SU-DHL-6 (cell line): ENCODE data around the gene ACTL7A.

ENCODE experiments used
- CTCF ChIP-seq: fragments of 200-600 bp; sonication (generic); IDR thresholded peaks from one replicate; pipeline ENCODE4 v1.5.1; 2017; ENCODE audit warnings: antibody characterized with exemption, mild to moderate bottlenecking, low read length, moderate library complexity; ENCODE audit not compliant: insufficient read depth, poor library complexity, severe bottlenecking
- EZH2phosphoT487 ChIP-seq: fragments of 200-600 bp; sonication (generic), shearing (Covaris generic); conservative IDR thresholded peaks from 2 replicates; pipeline ENCODE4 v1.6.1; 2018; ENCODE audit warnings: mild to moderate bottlenecking, antibody characterized with exemption, low read length, moderate library complexity, mixed read lengths

DNA sequence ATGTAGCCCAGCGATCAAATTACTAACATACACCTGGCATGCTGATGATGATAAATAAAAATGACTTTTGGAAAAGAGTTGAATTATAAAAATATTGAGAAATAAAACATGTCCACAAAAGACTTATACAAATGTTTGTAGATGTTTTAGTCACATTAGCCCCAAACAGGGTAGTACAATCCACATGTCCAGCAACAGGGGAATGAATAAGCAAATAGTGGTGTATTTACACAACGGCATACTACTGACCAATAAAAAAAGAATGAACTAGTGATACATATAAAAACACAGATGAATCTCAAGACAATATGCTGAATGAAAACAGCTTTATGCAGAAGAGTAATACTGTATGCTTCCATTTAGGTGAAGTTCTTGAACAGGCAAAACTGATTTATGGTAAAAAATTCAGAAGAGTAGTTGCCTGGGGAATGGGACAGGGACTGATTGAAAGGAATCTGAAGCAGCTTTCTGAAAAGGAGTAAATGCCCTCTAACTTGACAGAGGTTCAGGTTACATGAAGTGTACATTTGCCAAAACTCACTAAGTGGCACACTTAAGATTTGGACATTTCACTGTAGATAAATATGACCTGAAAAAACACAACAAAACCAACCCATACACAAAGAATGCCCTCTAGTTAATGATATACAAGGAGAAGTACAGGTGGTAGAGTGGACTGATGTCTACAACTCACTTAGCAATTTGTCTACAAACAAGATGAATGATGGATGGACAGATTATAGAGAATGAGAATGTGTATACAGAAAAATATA lies 35.4 kb downstream of the ACTL7A start:
- TF ChIP-seq EZH2phosphoT487, result no peak
- no peak for TF ChIP-seq CTCF
